Measurements from ENCODE around the gene SPHKAP. TPM values are rescaled to one million over a fixed set of nuclear protein-coding genes. Genes with fewer than 3 reads are reported as not detected.
"Not testable (repeated sequence)": the region's sequence is repeated elsewhere in the genome, so short reads cannot be mapped to it uniquely, and the experiment has no call there.

The SPHKAP gene
- under 1 TPM in 1 of 4 donors, not detected in 3; 0.07 TPM for total RNA-seq

GRCh38 chr2:228181098-228182019 lies at the start of gene SPHKAP:
Gene SPHKAP, minus strand, starts transcription at chr2:228181687. Its CDS starts 89 bp downstream, at chr2:228181598.
- H3K4me3 ChIP-seq, result no peak within 1 kb of the TSS
- intact Hi-C loops (cut with DNase I; ENCODE audit: low total_unique reads), result no loop called here
- H3K36me3 ChIP-seq, result no peaks in the 10 kb centered on the region
- TF ChIP-seq POLR2A (IDR thresholded peaks at IDR 0.05), result no peak
- no peak for TF ChIP-seq CTCF (IDR thresholded peaks at IDR 0.05)
- no peaks in the 10 kb centered on the region for H3K27me3 ChIP-seq
- no peak for DNase-seq
- H3K4me1 ChIP-seq, result no peaks in the 10 kb centered on the region
- no peak within 1 kb of the TSS for H3K27ac ChIP-seq
- no peaks in the 10 kb centered on the region for H3K9me3 ChIP-seq

GRCh38 chr2:228227466-228227865 lies 46.0 kb upstream of the SPHKAP start:
- Histone ChIP-seq H3K36me3 (no peaks in the 10 kb centered on the region), H3K27ac (no peak overlapping the region), H3K9me3 (no peaks in the 10 kb centered on the region), H3K4me1 (no peaks in the 10 kb centered on the region), H3K27me3 (no peaks in the 10 kb centered on the region), H3K4me3 (no peak overlapping the region)
- intact Hi-C loops (cut with DNase I; ENCODE audit: low total_unique reads), result no loop called here
- DNase-seq, result no peak
- TF ChIP-seq POLR2A (IDR thresholded peaks at IDR 0.05), result no peak
- no peak for TF ChIP-seq CTCF (IDR thresholded peaks at IDR 0.05)

- Histone ChIP-seq H3K9me3 (no peaks in the 10 kb centered on the region), H3K36me3 (no peaks in the 10 kb centered on the region), H3K4me3 (no peak overlapping the region), H3K27me3 (no peaks in the 10 kb centered on the region), H3K4me1 (no peaks in the 10 kb centered on the region), H3K27ac (no peak overlapping the region)
- DNase-seq, result no peak
- intact Hi-C loops (cut with DNase I; ENCODE audit: low total_unique reads), result no loop called here
- TF ChIP-seq CTCF (IDR thresholded peaks at IDR 0.05) (no peak), POLR2A (IDR thresholded peaks at IDR 0.05) (no peak)
Measured at GRCh38 chr2:228224410-228224809, 42.9 kb upstream of the SPHKAP start.

GRCh38 chr2:228218593-228218992 lies 37.1 kb upstream of the SPHKAP start:
- H3K9me3 ChIP-seq; H3K4me3 ChIP-seq; DNase-seq; H3K4me1 ChIP-seq; H3K27me3 ChIP-seq; H3K27ac ChIP-seq; intact Hi-C loops (cut with DNase I; ENCODE audit: low total_unique reads); H3K36me3 ChIP-seq: not testable (repeated sequence)

- DNase-seq, result no peak
- TF ChIP-seq POLR2A (IDR thresholded peaks at IDR 0.05) (no peak), CTCF (IDR thresholded peaks at IDR 0.05) (no peak)
- Histone ChIP-seq H3K9me3 (no peaks in the 10 kb centered on the region), H3K4me3 (no peak overlapping the region), H3K4me1 (no peaks in the 10 kb centered on the region), H3K27me3 (no peaks in the 10 kb centered on the region), H3K27ac (no peak overlapping the region), H3K36me3 (no peaks in the 10 kb centered on the region)
- intact Hi-C loops (cut with DNase I; ENCODE audit: low total_unique reads), result no loop called here
Measured at GRCh38 chr2:228197504-228197903, 16.0 kb upstream of the SPHKAP start.
